ENCODE measurements around the gene TEX14.

The TEX14 gene, protein sequence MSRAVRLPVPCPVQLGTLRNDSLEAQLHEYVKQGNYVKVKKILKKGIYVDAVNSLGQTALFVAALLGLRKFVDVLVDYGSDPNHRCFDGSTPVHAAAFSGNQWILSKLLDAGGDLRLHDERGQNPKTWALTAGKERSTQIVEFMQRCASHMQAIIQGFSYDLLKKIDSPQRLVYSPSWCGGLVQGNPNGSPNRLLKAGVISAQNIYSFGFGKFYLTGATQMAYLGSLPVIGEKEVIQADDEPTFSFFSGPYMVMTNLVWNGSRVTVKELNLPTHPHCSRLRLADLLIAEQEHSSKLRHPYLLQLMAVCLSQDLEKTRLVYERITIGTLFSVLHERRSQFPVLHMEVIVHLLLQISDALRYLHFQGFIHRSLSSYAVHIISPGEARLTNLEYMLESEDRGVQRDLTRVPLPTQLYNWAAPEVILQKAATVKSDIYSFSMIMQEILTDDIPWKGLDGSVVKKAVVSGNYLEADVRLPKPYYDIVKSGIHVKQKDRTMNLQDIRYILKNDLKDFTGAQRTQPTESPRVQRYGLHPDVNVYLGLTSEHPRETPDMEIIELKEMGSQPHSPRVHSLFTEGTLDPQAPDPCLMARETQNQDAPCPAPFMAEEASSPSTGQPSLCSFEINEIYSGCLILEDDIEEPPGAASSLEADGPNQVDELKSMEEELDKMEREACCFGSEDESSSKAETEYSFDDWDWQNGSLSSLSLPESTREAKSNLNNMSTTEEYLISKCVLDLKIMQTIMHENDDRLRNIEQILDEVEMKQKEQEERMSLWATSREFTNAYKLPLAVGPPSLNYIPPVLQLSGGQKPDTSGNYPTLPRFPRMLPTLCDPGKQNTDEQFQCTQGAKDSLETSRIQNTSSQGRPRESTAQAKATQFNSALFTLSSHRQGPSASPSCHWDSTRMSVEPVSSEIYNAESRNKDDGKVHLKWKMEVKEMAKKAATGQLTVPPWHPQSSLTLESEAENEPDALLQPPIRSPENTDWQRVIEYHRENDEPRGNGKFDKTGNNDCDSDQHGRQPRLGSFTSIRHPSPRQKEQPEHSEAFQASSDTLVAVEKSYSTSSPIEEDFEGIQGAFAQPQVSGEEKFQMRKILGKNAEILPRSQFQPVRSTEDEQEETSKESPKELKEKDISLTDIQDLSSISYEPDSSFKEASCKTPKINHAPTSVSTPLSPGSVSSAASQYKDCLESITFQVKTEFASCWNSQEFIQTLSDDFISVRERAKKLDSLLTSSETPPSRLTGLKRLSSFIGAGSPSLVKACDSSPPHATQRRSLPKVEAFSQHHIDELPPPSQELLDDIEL (N-terminal part only)

DNA sequence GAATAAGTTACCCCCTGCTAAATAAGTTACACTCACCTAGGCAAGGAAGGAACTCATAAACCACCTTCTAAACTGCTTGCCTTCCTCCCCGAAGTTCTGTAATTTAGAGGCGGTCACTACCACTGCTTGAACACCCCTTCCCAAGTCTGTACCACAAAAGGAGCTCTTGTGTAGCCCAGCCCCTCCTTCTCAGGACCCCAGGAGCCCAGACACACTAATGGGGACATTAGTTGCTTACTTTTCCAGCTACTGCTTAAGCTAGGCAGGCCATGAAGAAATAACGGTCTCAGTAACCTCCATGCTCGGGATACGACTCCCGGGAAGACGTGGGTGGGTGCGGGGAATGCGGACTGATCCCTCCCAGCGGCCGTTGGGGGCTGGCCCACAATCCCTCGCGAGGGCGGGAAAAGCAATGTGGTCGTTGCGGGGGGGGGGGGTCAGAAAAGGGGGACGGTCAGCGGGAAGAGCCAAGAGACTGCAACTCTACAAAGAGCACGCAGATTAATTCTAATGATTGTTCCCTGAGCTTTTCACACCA, at the start of gene TEX14:
Gene TEX14 (minus strand): TSS at position 345 of the 538 bp plus-strand sequence. CDS start 40,044 bp downstream, outside the sequence.
- DNase-seq, result no peak

DNA sequence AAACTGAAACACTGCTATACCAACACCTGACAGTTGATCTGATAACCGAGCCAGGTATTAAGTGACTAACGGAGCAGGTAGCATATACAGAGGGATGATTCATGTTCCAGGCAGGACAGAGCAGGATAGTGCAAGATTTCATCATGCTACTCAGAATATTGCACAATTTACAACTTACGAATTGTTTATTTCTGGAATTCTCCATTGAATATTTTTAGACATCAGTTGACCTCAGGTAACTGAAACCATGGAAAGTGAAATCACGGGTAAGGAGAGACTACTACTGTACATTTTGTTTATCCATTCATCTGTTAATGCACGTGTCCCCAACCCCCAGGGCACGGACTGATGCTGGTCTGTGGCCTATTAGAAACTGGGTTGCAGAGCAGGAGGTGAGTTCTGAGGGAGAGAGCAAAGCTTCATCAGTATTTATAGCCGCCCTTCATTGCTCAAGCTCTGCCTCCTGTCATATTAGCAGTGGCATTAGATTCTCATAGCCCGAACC, 49.3 kb upstream of the TEX14 start:
- DNase-seq, result no peak

DNA sequence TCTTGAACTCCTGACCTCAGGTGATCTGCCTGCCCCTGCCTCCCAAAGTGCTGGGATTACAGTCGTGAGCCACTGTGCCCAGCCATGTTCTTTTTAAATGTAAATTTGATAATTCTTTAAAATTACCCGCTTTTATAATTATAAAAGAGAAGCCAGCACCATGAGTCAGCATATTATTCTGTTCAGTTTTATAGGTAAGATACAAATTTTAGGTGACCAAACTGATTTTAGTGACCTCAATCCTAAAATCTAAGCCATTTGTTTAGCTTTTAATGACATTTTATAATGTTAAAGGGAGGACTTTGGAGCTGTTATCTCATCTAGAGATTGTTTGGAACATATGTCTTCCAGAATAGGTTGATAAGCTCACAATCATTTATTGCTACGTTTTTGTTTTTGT, 43.0 kb upstream of the TEX14 start:
- no peak for DNase-seq

DNA sequence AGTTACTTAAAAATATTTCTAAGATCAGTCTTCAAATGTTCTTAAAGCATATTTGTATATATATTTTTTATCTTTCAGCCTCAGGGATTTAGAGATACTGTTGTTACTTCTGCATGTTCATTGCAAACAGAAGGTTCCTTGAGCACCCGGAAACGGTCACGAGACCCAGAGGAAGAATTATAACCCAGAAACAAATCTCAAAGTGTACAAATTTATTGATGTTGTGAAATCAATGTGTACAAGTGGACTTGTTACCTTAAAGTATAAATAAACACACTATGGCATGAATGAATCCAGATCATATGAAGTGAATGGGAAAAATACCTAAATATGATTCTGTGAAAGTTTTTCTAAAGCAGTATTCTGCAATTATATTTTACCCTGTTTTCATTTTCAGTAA, 42.2 kb upstream of the TEX14 start:
- DNase-seq, result no peak

DNA sequence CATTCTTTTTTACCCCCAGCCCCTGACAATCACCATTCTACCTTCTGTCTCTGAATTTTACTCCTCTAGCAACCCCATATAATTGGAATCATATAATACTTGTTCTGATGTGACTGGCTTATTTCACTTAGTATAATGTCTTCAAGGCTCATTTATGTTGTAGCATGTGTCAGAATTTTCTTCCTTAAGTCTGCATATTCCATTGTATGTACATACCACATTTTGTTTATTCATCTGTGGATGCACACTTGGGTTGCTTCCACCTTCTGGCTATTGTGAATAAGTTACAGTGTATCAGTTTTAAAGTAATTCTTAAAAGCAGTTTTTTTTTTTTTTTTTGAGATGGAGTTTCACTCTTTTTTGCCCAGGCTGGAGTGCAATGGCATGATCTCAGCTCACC, 39.1 kb upstream of the TEX14 start:
- DNase-seq, result no peak

DNA sequence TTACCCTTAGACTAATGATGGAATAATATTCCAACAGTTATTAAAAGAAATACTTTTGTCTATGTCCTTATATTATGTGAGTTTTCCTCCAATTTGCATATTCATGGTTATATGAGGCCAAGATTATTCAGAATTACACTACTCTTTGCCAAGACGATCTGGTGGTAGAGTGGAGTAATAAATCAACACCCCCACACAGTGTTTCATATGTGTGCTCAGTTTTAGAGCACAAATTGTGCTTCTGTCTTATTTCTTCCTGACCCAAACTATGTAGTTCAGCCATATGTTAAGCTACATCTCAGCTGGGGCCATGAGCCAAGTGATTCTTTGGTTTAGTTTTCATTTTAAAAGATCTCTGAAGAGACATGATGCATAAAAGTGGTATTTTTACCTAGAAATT, 37.0 kb upstream of the TEX14 start:
- no peak for DNase-seq

DNA sequence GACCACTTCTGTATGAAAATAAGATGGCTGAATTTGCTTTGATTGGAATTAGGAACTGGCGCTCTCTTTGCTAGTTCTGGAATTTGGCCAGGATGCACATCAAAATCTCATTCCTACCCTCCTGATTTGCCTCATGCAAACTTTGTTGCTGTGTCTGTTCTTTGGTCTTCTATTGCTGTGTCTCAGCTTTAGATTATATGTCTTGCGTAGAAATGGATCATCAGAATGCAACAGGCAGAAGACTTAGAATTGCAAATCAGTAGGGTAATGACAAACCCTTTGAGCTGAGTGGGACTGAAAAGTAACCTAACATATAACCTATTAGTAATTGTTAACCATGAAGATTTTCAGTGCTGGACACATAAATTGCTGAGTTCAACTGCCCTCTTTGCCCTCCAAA, 30.9 kb upstream of the TEX14 start:
- DNase-seq, result no peak

DNA sequence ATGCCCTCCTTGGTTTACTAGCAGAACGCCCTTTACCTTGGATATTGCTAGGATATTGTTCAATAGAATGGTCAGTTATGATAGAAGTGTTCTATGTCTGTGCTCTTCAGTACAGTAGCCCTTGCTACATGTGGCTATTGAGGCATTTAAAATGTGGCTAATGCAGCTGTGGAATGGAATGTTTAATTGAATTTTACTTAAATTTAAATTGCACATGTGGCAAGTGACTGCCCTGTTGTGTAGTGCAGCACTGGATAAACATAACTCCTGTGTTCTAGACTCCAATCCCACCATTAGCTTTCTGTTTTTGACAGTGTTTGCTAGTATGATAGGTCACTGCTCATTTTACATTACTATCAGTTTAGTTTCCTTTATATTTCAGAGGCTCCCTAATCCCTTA, 30.4 kb upstream of the TEX14 start:
- DNase-seq, result no peak

DNA sequence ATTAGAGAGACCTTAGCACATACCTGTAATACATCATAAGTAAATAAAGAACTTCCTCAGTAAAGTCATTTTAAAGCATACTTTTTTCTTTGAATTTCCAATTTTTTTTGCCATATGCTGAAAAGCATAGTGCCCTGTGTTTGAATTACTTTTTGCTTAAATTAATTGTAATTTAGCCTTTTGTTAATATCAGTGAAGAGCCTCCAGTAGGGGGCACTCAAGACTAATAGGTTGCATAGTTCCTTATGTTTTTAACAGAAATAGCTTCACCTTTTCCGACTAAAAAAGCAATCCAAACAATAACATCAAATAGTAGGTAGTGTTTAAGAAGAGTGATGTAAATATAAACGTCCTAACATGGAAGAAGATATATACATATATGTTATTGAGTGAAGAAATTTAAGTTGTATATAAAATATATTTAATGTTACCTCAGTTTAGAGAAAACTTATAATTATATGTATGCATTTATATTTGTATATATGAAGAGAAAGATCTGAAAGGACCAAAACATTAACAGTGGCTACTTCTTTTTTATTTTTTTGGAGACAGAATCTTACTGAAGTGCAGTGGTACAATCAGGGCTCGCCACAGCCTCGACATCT, 19.2 kb upstream of the TEX14 start:
- peak; percentile 47 for DNase-seq

DNA sequence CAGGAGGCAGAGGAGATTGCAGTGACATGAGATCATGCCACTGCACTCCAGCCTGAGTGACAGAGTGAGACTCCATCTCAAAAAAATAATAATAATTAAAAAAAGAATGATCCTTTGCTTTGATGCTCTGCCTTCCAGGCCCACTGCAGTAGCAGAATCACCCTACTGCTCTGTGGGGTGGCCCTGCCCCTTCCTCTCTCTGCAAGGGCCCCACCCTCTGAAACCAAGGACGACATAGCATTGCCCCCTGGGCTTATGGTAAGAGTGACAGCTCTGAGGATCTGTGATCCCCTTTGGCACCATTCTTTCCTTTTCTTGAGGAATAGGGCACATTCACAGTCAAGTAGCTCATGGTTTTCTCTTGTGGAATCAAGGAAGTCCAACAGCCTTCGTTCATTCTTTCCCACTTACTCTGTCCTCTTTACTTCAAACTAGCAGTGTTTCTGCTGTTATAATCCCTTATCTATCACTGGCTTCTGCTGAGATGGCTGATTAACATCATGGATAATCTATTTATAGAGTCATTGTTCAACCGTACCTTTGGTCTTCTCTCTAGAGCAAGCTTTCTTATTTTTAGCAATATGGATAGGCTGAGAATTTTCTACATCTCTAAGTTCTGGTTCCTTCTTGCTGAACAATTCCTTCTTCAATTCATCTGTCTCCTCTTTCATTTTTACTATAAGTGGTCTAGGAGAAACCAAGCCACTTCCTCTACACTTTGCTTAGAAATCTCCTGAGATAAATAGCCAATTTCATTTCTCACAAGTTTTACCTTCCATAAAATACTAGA, 14.7 kb upstream of the TEX14 start:
- DNase-seq, result no peak

DNA sequence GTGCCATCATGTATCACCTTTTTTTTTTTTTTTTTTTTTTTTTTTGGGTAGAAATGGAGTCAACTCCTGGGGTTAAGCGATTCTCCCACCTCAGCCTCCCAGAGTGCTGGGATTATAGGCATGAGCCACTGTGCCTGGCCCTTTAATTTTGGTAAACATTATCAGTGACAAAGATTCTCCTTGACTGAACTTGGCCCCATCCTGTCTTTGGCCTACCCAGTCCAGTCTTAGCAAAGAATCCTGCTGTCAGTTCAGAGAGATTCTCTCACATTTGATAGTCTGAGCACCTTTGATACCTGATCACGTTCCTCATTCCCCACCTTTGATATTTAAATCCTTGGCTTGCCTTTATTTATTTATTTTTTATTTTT, 12.1 kb upstream of the TEX14 start:
- no peak for DNase-seq

DNA sequence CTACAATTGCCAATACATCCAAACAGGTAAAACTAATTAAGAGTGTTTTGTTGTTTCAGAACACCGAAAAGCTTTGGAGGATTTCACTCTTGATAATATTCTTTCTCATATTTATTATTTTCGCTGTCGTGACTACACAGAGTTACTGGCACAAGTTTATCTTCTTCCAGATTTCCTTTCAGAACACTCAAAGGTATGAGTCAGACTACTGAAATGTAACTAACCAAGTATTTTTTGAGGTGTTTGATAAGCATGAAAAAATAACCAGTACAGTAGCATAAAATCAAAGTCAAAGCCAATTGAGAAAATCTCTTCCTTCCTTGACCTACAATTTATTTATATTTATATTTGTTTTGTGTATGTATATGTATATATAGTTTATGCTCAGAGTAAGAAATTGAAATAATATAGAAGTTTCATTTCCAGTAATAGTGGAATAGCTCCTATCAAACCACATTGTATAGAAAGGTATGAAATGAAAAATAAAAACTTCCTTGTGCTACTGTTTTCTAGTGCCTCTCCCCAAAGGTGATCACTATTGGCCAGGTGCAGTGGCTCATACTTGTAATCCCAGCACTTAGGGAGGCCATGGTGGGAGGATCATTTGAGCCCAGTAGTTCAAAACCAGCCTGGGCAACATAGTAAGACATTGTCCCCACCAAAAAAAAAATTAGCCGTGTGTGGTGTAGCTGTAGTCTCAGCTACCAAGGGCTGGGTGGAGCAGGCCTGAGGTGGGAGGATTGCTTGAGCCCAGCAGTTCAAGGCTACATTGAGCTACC, 11.5 kb upstream of the TEX14 start:
- no peak for DNase-seq

DNA sequence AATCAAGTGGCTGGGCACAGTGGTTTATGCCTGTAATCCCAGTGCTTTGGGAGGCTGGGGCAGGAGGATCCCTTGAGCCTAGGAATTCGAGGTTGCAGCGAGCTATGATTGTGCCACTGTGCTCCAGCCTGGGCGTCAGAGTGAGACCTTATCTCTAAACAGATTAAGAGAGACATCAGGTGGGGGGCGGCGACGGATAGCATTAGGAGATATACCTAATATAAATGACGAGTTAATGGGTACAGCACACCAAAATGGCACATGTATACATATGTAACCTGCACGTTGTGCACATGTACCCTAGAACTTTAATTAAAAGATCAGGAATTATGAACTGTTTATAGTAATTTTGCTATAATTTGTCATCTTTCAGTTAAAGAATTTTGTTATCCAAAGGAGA, 10.9 kb upstream of the TEX14 start:
- DNase-seq, result no peak

DNA sequence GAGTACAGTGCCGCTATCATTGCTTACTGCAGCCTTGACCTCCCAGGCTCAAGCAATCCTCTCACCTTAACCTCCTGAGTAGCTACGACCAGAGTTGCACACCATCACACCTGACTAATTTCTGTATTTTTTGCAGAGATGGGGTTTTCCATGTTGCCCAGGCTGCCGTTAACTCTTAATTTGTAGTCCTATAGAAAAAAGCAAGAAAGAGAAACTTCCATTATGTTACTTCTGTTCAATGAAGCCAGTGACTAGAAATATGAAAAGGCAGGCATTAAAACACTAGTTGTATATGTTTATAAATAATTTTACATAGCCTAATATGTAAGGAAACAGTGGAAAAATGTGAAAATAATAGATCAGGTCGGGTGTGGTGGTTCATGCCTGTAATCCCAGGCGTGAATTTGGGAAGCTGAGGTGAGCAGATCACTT, 10.2 kb upstream of the TEX14 start:
- no peak for DNase-seq

DNA sequence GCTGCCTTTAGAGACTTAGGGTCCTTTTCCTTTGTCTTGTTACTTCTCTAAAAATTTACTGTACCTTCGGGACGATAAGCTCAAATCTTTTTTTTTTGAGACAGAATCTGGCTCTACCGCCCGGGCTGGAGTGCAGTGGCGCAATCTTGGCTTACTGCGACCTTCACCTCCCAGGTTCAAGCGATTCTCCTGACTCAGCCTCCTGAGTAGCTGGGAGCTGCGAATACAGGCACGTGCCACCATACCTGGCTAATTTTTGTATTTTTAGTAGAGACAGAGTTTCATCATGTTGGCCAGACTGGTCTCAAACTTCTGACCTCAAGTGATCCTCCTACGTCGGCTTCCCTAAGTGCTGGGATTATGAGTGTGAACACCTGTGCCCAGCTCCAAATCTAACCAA, 7.9 kb upstream of the TEX14 start:
- no peak for DNase-seq

DNA sequence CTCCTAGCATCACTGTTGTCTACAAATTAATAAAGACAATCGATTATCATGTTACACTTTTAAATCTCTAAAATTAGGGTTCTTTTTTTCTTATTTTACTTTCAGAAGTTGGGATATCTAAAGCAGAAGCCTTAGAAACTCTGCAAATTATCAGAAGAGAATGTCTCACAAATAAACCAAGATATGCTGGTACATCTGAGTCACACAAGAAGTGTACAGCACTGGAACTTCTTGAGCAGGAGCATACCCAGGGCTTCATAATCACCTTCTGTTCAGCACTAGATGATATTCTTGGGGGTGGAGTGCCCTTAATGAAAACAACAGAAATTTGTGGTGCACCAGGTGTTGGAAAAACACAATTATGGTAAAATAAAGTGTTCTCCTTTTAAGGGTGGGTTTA, 3.0 kb upstream of the TEX14 start:
- no peak for DNase-seq

DNA sequence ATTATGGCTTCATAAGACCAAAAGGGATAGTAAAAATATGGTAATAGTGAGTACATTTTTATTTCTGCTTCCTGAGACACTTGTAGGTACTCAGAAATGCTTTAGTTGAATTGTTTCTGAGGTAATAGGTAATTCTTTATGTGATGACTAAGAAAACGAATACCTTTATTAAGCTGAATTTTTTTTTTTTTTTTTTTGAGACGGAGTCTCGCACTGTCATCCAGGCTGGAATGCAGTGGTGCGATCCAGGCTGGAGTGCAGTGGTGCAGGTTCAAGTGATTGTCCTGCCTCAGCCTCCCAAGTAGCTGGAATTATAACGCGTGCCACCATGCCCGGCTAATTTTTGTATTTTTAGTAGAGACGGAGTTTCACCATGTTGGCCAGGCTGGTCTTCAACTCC, 2.5 kb upstream of the TEX14 start:
- no peak for DNase-seq

DNA sequence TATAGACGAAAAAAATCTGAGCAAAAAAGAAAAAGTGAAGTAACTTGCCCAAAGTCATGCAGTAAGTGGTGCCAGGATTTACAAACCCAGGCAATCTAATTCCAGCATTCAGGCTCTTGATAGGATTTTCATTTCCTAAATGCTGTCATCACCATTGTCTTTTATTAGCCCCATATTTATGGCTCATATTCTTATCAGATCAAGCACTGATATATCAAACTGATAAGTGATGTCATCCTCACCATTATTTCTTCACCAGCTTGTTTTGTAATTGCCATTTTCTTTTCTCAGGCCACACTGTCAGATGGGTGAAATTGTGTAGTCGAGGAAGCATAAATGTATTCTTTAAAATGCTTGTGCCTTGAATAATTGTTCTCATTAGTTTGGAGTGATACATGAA, 1.9 kb upstream of the TEX14 start:
- DNase-seq, result no peak

DNA sequence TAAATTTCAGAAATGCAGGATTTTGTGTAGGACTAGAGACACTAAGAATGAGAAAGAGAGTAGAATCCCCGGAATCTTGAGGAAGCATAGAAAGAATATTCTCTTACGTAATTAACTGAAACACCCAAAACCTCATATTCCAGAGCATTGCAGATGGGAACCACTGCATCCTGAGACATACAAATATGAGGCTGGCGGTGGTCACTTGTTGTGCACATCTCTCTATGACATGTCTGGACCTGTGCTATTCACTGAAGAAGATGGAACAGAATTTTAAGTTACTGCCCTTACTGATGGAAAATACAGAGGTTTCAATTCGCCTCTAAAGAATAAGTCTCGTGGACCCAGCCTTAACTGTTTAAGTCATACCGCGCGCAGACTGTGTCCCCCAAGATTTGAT, 1.4 kb upstream of the TEX14 start:
- DNase-seq, result no peak

DNA sequence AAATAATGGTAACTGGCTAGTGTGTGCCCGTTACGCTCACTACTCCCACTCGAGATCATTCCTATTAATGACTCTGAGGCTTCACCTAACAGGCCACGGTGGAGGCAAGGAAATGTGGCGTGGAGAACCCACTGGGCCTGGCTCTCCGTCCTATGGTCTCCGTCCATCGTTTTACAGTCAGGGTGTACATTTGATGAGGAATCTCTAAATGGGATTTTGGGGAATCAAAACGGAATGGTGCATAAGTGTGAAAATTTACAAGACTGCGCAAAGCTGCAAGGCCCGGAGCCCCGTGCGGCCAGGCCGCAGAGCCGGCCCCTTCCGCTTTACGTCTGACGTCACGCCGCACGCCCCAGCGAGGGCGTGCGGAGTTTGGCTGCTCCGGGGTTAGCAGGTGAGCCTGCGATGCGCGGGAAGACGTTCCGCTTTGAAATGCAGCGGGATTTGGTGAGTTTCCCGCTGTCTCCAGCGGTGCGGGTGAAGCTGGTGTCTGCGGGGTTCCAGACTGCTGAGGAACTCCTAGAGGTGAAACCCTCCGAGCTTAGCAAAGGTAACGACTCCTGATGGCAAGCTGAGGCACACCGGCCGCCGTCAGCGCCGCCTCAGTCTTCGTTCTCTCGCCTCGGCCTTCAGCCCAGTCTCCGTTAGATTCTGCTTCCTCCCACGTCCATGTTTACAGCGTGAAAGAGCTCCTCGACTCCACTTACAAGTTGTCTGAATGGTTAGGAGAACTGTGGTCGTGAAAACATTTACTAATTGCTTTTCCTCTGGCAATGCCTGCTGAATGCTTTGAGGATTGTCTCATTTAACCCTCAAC, 602 bp upstream of the TEX14 start, which contains the start of gene RAD51C:
Gene RAD51C (plus strand): TSS at position 364 of the 817 bp plus-strand sequence. CDS start 42 bp downstream, at position 406.
- peak; percentile 84 to 85 for DNase-seq
